ENCODE data around the gene DPPA3. TPM values are rescaled to one million over a fixed set of nuclear protein-coding genes. Genes with fewer than 3 reads are reported as not detected.
"Not testable (repeated sequence)": the region's sequence is repeated elsewhere in the genome, so short reads cannot be mapped to it uniquely, and the experiment has no call there.

The DPPA3 gene
- total and polyA plus RNA-seq, 2 donors (not counting 3 experiments of a cell fraction or from before 2014, with no cell fraction given): not detected

GRCh38 chr12:7729746-7730145, 18.5 kb downstream of the DPPA3 start:
- POLR2A ChIA-PET: no interaction called here
- FAIRE-seq: no peak
- no peaks in the 10 kb centered on the region for H3K79me2 ChIP-seq (ENCODE audit: control insufficient read depth, insufficient read depth, low read length)
- no peak overlapping the region for H3K27ac ChIP-seq (ENCODE audit: insufficient read depth, low read depth, low read length)
- no peaks in the 10 kb centered on the region for H3K9me3 ChIP-seq (replicated peaks; ENCODE audit: control insufficient read depth, insufficient read depth, low read length)
- intact Hi-C loops (cut with micrococcal nuclease) (no loop called here), dilution Hi-C loops (cut with MboI; ENCODE audit: extremely low pct_ligation_motif_present, low sequenced_read_pairs) (no loop called here)
- TF ChIP-seq JUN (IDR thresholded peaks at IDR 0.05; ENCODE audit: borderline replicate concordance, insufficient read depth, insufficient read length, low read depth) (no peak), GATA2 (IDR thresholded peaks at IDR 0.05; ENCODE audit: insufficient read depth, insufficient read length, low read depth, low read length) (no peak), POLR2A (IDR thresholded peaks at IDR 0.05; ENCODE audit: low read depth, low read length) (no peak), EZH2 (IDR thresholded peaks at IDR 0.05; ENCODE audit: borderline replicate concordance, low read depth, low read length, severe bottlenecking) (no peak), FOS (IDR thresholded peaks at IDR 0.05; ENCODE audit: borderline replicate concordance, insufficient read depth, low read length) (no peak), POLR2AphosphoS5 (IDR thresholded peaks at IDR 0.05; ENCODE audit: insufficient read depth, low read depth, low read length) (no peak)
- TF ChIP-seq, protein P1, sequence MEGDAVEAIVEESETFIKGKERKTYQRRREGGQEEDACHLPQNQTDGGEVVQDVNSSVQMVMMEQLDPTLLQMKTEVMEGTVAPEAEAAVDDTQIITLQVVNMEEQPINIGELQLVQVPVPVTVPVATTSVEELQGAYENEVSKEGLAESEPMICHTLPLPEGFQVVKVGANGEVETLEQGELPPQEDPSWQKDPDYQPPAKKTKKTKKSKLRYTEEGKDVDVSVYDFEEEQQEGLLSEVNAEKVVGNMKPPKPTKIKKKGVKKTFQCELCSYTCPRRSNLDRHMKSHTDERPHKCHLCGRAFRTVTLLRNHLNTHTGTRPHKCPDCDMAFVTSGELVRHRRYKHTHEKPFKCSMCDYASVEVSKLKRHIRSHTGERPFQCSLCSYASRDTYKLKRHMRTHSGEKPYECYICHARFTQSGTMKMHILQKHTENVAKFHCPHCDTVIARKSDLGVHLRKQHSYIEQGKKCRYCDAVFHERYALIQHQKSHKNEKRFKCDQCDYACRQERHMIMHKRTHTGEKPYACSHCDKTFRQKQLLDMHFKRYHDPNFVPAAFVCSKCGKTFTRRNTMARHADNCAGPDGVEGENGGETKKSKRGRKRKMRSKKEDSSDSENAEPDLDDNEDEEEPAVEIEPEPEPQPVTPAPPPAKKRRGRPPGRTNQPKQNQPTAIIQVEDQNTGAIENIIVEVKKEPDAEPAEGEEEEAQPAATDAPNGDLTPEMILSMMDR (IDR thresholded peaks at IDR 0.05; ENCODE audit: extremely low read depth in 1 of 2, insufficient read depth in 1 of 2, low read depth in 1 of 2, low read length in 2 of 2): no peak
- TF ChIP-seq, protein P2, sequence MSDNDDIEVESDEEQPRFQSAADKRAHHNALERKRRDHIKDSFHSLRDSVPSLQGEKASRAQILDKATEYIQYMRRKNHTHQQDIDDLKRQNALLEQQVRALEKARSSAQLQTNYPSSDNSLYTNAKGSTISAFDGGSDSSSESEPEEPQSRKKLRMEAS (IDR thresholded peaks at IDR 0.05; ENCODE audit: insufficient read depth, insufficient read length): no peak
- H3K36me3 ChIP-seq (ENCODE audit: control insufficient read depth in 2 of 2, extremely low read depth in 1 of 2, insufficient read depth in 2 of 2, low read length in 2 of 2): no peaks in the 10 kb centered on the region
- H2AFZ ChIP-seq (ENCODE audit: low read depth, low read length): no peak overlapping the region
- H3K27me3 ChIP-seq (ENCODE audit: control insufficient read depth in 2 of 2, insufficient read depth in 2 of 2, low read length in 2 of 2): no peaks in the 10 kb centered on the region
- no peaks in the 10 kb centered on the region for H3K9me1 ChIP-seq (replicated peaks; ENCODE audit: control insufficient read depth, extremely low read depth, insufficient read depth, low read length)
- H3K9ac ChIP-seq (replicated peaks; ENCODE audit: extremely low read depth, insufficient read depth, low read length): no peak overlapping the region
- no peak overlapping the region for H3K4me2 ChIP-seq (ENCODE audit: insufficient read depth, low read length)
- CTCF ChIA-PET: no interaction called here
- no peak overlapping the region for H3K4me3 ChIP-seq (replicated peaks in 1 of 3; ENCODE audit: insufficient read depth in 1 of 3, low read depth in 1 of 3, low read length in 3 of 3)
- no TSS peak for BruUV-seq (replicated peaks)
- DNase-seq (ENCODE audit: low read depth, low spot score): no peak
- no peaks in the 10 kb centered on the region for H3K4me1 ChIP-seq (ENCODE audit: control insufficient read depth, extremely low read depth, insufficient read depth, low read length)
- no peaks in the 10 kb centered on the region for H4K20me1 ChIP-seq (replicated peaks; ENCODE audit: control insufficient read depth, extremely low read depth, insufficient read depth, low read length)

DNA sequence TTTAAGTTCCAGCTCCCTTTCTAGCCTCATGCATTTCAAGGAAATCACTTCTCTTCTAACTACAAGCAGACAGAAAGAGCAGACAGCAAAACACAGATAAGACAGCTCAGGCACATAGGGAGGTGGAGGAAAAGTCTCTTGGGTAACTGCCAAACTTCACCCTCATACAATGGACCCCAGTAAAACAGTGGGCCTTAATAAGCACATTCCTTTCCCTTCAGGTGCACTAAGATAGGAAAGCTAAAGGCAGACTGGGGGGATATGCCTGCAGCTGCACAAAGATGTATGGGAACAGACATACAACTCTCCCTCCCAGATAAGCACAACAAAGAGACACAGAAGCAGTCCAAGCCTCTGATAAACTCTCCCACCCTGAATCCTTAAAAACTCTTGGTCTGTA, 19.8 kb downstream of the DPPA3 start:
- H3K4me3 ChIP-seq (replicated peaks in 1 of 3; ENCODE audit: insufficient read depth in 1 of 3, low read depth in 1 of 3, low read length in 3 of 3); BruUV-seq (replicated peaks); H2AFZ ChIP-seq (ENCODE audit: low read depth, low read length); DNase-seq (ENCODE audit: low read depth, low spot score); FAIRE-seq; H3K9me1 ChIP-seq (replicated peaks; ENCODE audit: control insufficient read depth, extremely low read depth, insufficient read depth, low read length); H3K27ac ChIP-seq (ENCODE audit: insufficient read depth, low read depth, low read length); dilution Hi-C loops (cut with MboI; ENCODE audit: extremely low pct_ligation_motif_present, low sequenced_read_pairs); H4K20me1 ChIP-seq (replicated peaks; ENCODE audit: control insufficient read depth, extremely low read depth, insufficient read depth, low read length); H3K4me1 ChIP-seq (ENCODE audit: control insufficient read depth, extremely low read depth, insufficient read depth, low read length); H3K4me2 ChIP-seq (ENCODE audit: insufficient read depth, low read length); H3K9me3 ChIP-seq (replicated peaks; ENCODE audit: control insufficient read depth, insufficient read depth, low read length); H3K36me3 ChIP-seq (ENCODE audit: control insufficient read depth in 2 of 2, extremely low read depth in 1 of 2, insufficient read depth in 2 of 2, low read length in 2 of 2); H3K9ac ChIP-seq (replicated peaks; ENCODE audit: extremely low read depth, insufficient read depth, low read length); H3K27me3 ChIP-seq (ENCODE audit: control insufficient read depth in 2 of 2, insufficient read depth in 2 of 2, low read length in 2 of 2); H3K79me2 ChIP-seq (ENCODE audit: control insufficient read depth, insufficient read depth, low read length); POLR2A ChIA-PET; intact Hi-C loops (cut with micrococcal nuclease): not testable (repeated sequence)
- CTCF ChIA-PET: interaction anchor here (0.7 kb wide), 1 partner anchor 837 kb away, joined by 3 read pairs; no protein-coding TSS in a partner anchor
